Neural progenitor cell (in vitro differentiated cells): ENCODE data around the gene MAP4K2. TPM values are rescaled to one million over a fixed set of nuclear protein-coding genes. Genes with fewer than 3 reads are reported as not detected.
A peak's percentile ranks its signal among the peaks of the same experiment; 100 is the strongest.
"Not testable (repeated sequence)": the region's sequence is repeated elsewhere in the genome, so short reads cannot be mapped to it uniquely, and the experiment has no call there.

Experiments
- DNase-seq: peaks from one replicate; pipeline ENCODE4 v3.0.0-alpha.2; 2016; ENCODE audit warnings: low spot score
- H2AFZ ChIP-seq: fragments of 200-600 bp; sonication (generic); replicated peaks from 2 replicates; pipeline ENCODE4 v1.6.1; 2016; ENCODE audit warnings: antibody characterized with exemption
- H3F3A ChIP-seq: fragments of 200-600 bp; sonication (generic); 2 replicates; pipeline ENCODE4 v1.6.1; 2016; ENCODE audit warnings: antibody characterized with exemption, low read depth
- H3K27ac ChIP-seq: fragments of 200-600 bp; sonication (generic); 2 replicates; pipeline ENCODE4 v1.5.1; 2016; ENCODE audit warnings: mild to moderate bottlenecking
- H3K27me3 ChIP-seq: fragments of 200-600 bp; sonication (generic); 2 replicates; pipeline ENCODE4 v1.6.1; 2016; ENCODE audit warnings: mild to moderate bottlenecking, moderate library complexity
- H3K36me3 ChIP-seq: fragments of 200-600 bp; sonication (generic); 2 replicates; pipeline ENCODE4 v1.5.1; 2016
- H3K4me1 ChIP-seq: fragments of 200-600 bp; sonication (generic); 2 replicates; pipeline ENCODE4 v1.6.1; 2016; ENCODE audit warnings: mixed run types
- H3K4me2 ChIP-seq: fragments of 200-600 bp; sonication (generic); 2 replicates; pipeline ENCODE4 v1.6.1; 2016
- H3K4me3 ChIP-seq: fragments of 200-600 bp; sonication (generic); 2 replicates; pipeline ENCODE4 v1.5.1; 2016
- H3K79me2 ChIP-seq: fragments of 200-600 bp; sonication (generic); 2 replicates; pipeline ENCODE4 v1.6.1; 2016; ENCODE audit warnings: low read depth
- H3K9ac ChIP-seq: fragments of 200-600 bp; sonication (generic); 2 replicates; pipeline ENCODE4 v1.6.1; 2016
- H3K9me3 ChIP-seq: fragments of 200-600 bp; sonication (generic); 2 replicates; pipeline ENCODE4 v1.5.1; 2016; ENCODE audit warnings: low read depth
- H4K20me1 ChIP-seq: fragments of 200-600 bp; sonication (generic); 2 replicates; pipeline ENCODE4 v1.6.1; 2016; ENCODE audit warnings: low read depth
- H3K27ac Mint-ChIP-seq: 3 replicates; pipeline ENCODE4 v1.8.0; 2021; ENCODE audit warnings: mixed read lengths
- H3K27me3 Mint-ChIP-seq: 2 replicates; pipeline ENCODE4 v1.8.0; 2022; ENCODE audit warnings: low read depth, mild to moderate bottlenecking, inconsistent platforms, moderate library complexity, mixed read lengths; ENCODE audit not compliant: insufficient read depth
- H3K36me3 Mint-ChIP-seq: 3 replicates; pipeline ENCODE4 v1.8.0; 2021; ENCODE audit warnings: mixed read lengths
- H3K4me1 Mint-ChIP-seq: 3 replicates; pipeline ENCODE4 v1.8.0; 2021; ENCODE audit warnings: mixed read lengths
- H3K4me3 Mint-ChIP-seq: 3 replicates; pipeline ENCODE4 v1.8.0; 2021; ENCODE audit warnings: mild to moderate bottlenecking, moderate library complexity, mixed read lengths
- H3K9me3 Mint-ChIP-seq: 3 replicates; pipeline ENCODE4 v1.8.0; 2020; ENCODE audit warnings: mixed read lengths
- EZH2 ChIP-seq: fragments of 200-600 bp; sonication (generic); IDR thresholded peaks from 2 replicates; pipeline ENCODE4 v1.6.1; 2017; ENCODE audit warnings: antibody characterized with exemption, mild to moderate bottlenecking, moderate library complexity
- EZH2phosphoT487 ChIP-seq: fragments of 200-600 bp; sonication (generic); IDR thresholded peaks from 2 replicates; pipeline ENCODE4 v1.6.1; 2017; ENCODE audit warnings: antibody characterized with exemption
- total RNA-seq: library from RNA; depleted of rRNA; stranded (reverse); fragments of >200 nt; gene quantifications from 2 replicates; pipeline ENCODE4 v1.2.3, GENCODE V29; 2015; ENCODE audit warnings: low replicate concordance
- TF ChIP-seq, protein P1 (sequence below): fragments of 200-600 bp; sonication (generic); IDR thresholded peaks from 2 replicates; pipeline ENCODE4 v1.5.1; 2017; ENCODE audit warnings: antibody characterized with exemption, mild to moderate bottlenecking

MAP4K2 gene
- total RNA-seq, 1 donor from 2014 or later: 15.8 TPM

DNA sequence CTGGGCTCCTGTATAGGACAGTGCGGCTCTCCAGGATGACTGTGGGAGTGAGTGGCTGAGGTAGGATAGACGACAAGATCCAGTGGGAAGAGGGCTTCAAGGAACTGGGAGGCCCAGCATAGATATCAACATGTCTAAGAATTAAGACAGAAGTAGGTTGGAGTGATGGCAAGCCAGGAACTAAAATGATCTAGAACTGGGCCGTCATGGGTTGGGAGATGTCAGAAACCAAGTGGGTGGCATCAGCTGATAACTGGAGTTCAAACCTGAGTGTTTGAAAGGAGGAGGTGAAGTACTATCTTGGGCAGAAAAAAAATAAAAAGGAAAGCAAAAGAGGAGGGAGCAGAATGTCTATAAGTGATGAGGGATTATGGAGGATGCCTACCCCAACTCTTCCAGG, 14.5 kb upstream of the MAP4K2 start:
- Mint-ChIP-seq H3K27ac (no peak overlapping the region), H3K4me3 (no peak overlapping the region), H3K27me3 (peaks cover 5% of the 10 kb centered on the region), H3K4me1 (no peaks in the 10 kb centered on the region), H3K9me3 (no peaks in the 10 kb centered on the region), H3K36me3 (no peaks in the 10 kb centered on the region)
- DNase-seq: no peak
- TF ChIP-seq, protein P1, sequence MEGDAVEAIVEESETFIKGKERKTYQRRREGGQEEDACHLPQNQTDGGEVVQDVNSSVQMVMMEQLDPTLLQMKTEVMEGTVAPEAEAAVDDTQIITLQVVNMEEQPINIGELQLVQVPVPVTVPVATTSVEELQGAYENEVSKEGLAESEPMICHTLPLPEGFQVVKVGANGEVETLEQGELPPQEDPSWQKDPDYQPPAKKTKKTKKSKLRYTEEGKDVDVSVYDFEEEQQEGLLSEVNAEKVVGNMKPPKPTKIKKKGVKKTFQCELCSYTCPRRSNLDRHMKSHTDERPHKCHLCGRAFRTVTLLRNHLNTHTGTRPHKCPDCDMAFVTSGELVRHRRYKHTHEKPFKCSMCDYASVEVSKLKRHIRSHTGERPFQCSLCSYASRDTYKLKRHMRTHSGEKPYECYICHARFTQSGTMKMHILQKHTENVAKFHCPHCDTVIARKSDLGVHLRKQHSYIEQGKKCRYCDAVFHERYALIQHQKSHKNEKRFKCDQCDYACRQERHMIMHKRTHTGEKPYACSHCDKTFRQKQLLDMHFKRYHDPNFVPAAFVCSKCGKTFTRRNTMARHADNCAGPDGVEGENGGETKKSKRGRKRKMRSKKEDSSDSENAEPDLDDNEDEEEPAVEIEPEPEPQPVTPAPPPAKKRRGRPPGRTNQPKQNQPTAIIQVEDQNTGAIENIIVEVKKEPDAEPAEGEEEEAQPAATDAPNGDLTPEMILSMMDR: no peak
- TF ChIP-seq EZH2phosphoT487 (no peak), EZH2 (no peak)
- Histone ChIP-seq H2AFZ (no peak overlapping the region), H3K4me2 (no peak overlapping the region), H3K4me3 (no peak overlapping the region), H3K9ac (no peak overlapping the region), H3F3A (peaks cover 2% of the 10 kb centered on the region), H3K79me2 (no peaks in the 10 kb centered on the region), H3K27me3 (no peaks in the 10 kb centered on the region), H3K27ac (no peak overlapping the region), H3K9me3 (no peaks in the 10 kb centered on the region), H4K20me1 (no peaks in the 10 kb centered on the region), H3K36me3 (no peaks in the 10 kb centered on the region), H3K4me1 (no peaks in the 10 kb centered on the region)

DNA sequence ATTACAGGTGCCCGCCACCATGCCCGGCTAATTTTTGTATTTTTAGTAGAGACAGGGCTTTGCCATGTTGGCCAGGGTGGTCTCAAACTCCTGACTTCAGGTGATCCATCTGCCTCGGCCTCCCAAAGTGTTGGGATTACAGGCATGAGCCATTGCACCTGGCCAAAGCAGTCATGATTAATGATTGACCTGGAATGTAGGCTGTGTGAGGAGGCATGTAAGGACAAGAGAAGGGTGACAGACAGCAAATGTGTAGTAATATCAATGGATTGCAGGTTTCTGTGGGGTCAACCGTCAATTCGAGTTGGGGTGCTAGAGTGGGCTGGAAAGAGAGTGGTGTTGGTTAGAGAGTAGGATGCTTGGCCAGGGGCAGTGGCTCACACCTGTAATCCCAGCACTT, 12.4 kb upstream of the MAP4K2 start:
- not testable (repeated sequence) for H3K4me3 ChIP-seq, DNase-seq, H3K4me1 Mint-ChIP-seq, H3K27ac Mint-ChIP-seq, H3K4me2 ChIP-seq, H3K4me3 Mint-ChIP-seq, H3K79me2 ChIP-seq, H3K9me3 Mint-ChIP-seq, H3K36me3 Mint-ChIP-seq, H3K36me3 ChIP-seq, H4K20me1 ChIP-seq, H3F3A ChIP-seq, H2AFZ ChIP-seq, H3K9ac ChIP-seq, H3K27ac ChIP-seq, H3K27me3 ChIP-seq, H3K4me1 ChIP-seq, H3K9me3 ChIP-seq, H3K27me3 Mint-ChIP-seq

DNA sequence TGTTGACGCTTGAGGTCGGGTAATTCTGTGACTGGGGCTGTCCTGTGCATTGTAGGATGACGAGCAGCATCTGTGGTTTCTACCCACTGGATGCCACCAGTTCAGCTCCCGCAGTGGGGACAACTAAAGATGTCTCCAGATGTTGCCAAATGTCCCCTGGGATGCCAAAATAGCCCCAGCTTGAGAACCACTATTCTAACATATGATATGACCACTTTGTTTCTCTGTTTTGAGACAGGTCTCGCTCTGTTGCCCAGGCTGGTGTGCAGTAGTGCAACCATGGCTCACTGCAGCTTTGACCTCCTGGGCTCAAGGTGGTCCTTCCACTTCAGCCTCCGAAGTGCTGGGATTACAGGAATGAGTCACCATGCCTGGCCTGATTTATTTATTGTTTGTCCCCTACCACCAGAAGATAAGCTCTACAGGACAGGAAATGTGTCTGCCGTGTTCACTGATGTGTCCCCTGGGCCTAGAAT, 11.7 kb upstream of the MAP4K2 start:
- Mint-ChIP-seq H3K4me1 (peaks cover 5% of the 10 kb centered on the region), H3K9me3 (no peaks in the 10 kb centered on the region), H3K27me3 (peaks cover 4% of the 10 kb centered on the region), H3K36me3 (no peaks in the 10 kb centered on the region), H3K27ac (peak overlapping the region; percentile 66), H3K4me3 (no peak overlapping the region)
- Histone ChIP-seq H3K4me1 (no peaks in the 10 kb centered on the region), H3F3A (peaks cover 7% of the 10 kb centered on the region), H3K9ac (no peak overlapping the region), H3K9me3 (no peaks in the 10 kb centered on the region), H3K79me2 (no peaks in the 10 kb centered on the region), H2AFZ (no peak overlapping the region), H3K4me2 (no peak overlapping the region), H3K36me3 (no peaks in the 10 kb centered on the region), H4K20me1 (peaks cover under 1% of the 10 kb centered on the region), H3K27me3 (no peaks in the 10 kb centered on the region), H3K27ac (no peak overlapping the region), H3K4me3 (no peak overlapping the region)
- DNase-seq: no peak
- TF ChIP-seq EZH2 (no peak), EZH2phosphoT487 (no peak)
- TF ChIP-seq, protein P1: no peak

DNA sequence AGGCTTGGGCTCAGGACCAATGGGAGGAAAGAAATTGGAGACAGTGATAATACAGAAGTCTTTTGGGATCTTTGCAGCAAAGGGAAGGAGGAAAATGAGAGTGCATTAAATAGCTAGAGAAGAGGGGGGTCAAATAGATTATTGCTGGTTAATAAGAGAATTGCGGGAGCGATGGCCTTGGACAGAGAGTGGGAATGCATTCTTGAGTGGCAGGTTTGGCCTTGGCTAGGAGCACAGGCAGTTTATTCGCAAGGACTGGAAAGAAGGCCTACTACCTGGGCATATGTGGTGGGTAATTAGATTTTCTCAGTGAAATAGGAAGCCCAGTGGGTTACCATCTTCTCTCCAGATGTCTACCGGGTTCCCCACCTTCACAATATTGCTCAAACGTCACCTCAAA, 10.8 kb upstream of the MAP4K2 start:
- DNase-seq: no peak
- Histone ChIP-seq H3K4me1 (peaks cover 4% of the 10 kb centered on the region), H3K79me2 (peaks cover 8% of the 10 kb centered on the region), H3K27me3 (no peaks in the 10 kb centered on the region), H3F3A (peaks cover 7% of the 10 kb centered on the region), H3K4me2 (no peak overlapping the region), H3K4me3 (no peak overlapping the region), H3K9ac (no peak overlapping the region), H4K20me1 (peaks cover 9% of the 10 kb centered on the region), H3K36me3 (no peaks in the 10 kb centered on the region), H2AFZ (no peak overlapping the region), H3K9me3 (no peaks in the 10 kb centered on the region), H3K27ac (no peak overlapping the region)
- Mint-ChIP-seq H3K4me1 (peaks cover 12% of the 10 kb centered on the region), H3K4me3 (no peak overlapping the region), H3K9me3 (no peaks in the 10 kb centered on the region), H3K36me3 (no peaks in the 10 kb centered on the region), H3K27ac (no peak overlapping the region), H3K27me3 (peaks cover 7% of the 10 kb centered on the region)
- no peak for TF ChIP-seq EZH2phosphoT487
- TF ChIP-seq, protein P1: no peak
- no peak for TF ChIP-seq EZH2
